Ammon's horn (tissue), 1 donor: ENCODE data around the gene HSP90B1.

Source experiments
- DNase-seq: peaks from one replicate; pipeline ENCODE4 v3.0.0-alpha.2; 2016; ENCODE audit warnings: low spot score

The HSP90B1 gene

DNA sequence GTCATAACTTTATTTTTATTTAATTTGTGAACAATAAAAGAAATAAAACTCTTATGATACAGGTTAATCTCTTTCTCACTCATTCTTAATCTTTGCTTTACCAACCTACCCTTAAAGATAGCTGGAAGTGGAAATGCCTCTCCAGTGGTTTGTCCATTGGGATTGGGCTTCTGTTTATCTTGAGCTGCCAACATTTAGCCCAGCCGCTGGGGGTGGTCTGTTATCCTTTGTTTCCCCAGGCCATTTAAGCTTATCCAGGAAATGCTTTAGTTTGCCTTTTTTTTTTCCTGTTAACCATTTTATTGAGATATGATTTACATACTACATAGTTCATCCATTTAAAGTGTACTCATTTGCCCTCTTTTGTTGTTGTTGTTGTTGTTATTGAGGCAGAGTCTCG, 43.7 kb downstream of the HSP90B1 start:
- DNase-seq, result no peak

DNA sequence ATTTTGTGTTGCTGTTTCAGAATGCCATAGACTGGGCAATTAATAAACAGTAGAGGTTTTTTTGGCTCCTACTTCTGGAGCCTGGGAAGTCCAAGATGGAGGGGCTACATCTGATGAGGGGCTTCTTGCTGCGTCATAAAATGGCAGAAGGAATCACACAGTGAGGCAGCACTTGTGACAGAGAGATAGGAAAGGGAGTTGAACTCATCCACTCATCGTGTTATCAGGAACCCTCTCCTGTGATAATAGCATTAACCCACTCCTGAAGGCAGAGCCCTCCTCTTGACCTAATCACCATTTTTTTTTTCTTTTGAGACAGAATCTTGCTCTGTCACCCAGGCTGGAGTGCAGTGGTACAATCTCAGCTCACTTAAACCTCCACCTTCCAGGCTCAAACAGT, 45.2 kb downstream of the HSP90B1 start:
- DNase-seq, result no peak

DNA sequence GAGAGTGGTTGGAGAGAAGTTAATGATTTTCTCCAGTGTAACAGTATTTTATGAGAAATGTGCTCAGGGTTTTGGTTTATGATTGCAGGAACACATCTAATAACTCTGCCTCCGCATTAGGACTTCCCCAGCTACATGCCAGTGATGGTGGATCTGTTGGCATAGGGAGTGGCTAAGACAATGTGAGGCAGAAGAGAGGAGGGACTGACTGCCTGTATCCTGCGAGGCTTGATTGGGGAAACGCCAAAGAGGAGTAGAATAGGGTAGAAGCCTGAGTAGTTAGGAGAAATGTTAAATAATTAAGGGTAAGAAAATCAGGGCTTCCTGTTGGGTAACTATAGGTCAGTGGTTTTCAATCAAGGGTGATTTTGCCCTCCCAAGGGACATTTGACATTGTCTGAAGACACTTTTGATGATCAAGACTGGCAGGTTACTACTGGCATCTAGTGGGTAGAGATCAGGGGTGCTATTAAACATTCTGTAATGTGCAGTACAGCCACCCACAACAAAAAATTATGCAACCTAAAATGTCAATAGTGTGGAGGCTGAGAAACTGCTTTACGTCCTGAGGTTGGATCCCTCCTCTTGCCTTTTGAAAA, 48.3 kb downstream of the HSP90B1 start:
- no peak for DNase-seq

DNA sequence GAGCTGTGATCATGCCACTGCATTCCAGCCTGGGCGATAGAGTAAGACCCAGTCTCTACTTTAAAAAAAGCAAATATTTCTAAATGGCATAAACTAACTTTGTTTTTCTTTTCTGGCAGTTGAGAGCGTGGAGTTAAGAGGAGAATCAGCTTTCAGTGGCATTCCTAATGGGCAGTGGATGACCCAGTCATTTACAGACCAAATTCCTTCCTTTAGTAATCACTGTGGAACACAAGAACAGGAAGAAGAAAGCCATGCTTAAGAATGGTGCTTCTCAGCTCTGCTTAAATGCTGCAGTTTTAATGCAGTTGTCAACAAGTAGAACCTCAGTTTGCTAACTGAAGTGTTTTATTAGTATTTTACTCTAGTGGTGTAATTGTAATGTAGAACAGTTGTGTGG, 56.6 kb downstream of the HSP90B1 start:
- no peak for DNase-seq

DNA sequence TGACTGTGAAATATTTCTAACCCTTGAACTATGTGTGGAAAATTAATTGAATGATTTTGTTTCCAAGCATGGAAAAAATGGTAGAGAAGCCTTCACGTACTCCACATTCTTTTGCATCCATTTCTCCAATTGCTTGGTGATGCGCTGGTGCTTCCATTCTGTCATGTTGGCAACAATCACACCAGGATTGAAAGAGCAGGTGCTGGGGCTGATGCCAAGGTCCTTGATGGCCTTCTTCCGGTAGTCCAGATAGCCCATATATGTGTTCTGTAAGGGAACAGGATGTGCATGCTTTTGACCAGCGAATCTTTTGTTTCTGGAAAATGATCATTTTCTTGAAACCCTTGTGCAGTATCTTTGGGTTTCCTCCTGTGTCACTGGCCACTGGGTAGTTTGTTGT, 64.0 kb downstream of the HSP90B1 start:
- DNase-seq, result no peak

DNA sequence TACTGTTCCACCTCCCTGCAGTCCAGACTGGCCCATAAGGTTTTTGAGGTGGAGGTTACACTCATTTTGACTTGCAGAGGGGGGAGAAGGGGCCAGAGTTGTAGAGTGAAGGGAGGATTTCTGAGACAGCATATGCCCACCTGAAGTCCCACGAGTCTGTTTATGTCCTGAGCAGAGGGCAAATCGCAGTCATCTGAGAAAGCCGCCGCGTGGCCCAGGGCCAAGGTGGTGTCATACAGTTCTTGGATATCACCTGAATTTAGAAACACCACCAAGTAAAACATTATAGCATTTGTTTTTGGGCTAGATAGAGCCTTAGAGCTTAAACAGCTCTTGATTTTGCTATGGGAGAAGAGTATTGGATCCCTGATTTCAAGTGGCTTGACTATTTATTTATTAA, 66.4 kb downstream of the HSP90B1 start:
- DNase-seq, result no peak

DNA sequence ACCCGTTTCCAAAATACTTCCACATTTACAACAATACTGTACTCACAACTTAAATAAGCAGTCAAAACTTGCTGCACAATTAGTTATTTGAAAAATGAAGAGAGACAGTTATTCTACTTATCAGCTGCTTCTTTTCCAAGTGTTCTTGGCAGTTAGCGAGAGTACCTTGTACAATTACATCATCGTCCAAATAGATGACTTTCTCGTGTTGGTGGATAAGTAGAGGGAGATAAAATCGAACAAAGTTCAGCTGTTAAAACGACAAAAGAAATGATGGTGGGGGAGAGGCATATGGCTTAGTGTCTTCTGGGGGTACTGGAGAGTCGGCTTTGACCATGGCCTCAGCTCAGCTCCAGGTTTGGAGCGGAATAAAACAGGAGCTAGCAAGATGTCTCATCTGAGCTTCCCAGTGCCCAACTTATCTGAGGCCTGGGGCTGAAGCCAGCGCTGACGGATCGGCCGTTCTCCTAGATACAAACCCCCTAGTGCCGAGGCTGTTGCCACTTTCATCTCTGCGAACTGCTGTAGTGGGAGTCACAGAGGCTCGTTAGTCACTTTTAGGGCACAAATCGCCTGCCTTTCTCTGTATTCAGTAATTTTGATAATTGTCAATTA, 67.2 kb downstream of the HSP90B1 start:
- no peak for DNase-seq
